ENCODE results near the gene ANGEL1.

ANGEL1 gene

DNA sequence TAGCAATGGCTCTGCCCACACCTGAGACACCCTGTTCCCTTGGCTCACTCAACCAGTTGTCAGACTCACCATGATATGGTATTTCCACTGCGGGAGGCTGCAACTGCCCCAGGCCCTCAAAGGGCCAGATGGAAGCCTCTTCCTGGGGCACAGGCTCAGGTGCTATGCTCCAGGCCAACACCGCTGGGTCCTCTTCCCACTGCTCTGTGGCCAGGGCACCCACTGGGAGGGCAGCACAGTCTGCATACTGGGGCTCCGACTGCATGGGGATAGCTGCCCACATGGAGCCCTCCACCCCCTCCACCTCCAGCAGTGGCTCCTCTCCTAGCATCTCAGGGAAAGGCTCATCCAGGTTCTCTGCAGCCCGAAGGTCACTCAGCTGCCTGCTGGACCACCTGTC, 3.7 kb downstream of the ANGEL1 start:
- Histone ChIP-seq H3K27me3 (replicated peaks; ENCODE audit: control insufficient read depth, insufficient read depth, low read length) (no peaks in the 10 kb centered on the region), H3K4me3 (replicated peaks; ENCODE audit: low read depth, low read length) (no peak overlapping the region), H3K36me3 (ENCODE audit: control insufficient read depth, insufficient read depth, low read length) (peaks cover 7% of the 10 kb centered on the region)
- TF ChIP-seq, protein P1, sequence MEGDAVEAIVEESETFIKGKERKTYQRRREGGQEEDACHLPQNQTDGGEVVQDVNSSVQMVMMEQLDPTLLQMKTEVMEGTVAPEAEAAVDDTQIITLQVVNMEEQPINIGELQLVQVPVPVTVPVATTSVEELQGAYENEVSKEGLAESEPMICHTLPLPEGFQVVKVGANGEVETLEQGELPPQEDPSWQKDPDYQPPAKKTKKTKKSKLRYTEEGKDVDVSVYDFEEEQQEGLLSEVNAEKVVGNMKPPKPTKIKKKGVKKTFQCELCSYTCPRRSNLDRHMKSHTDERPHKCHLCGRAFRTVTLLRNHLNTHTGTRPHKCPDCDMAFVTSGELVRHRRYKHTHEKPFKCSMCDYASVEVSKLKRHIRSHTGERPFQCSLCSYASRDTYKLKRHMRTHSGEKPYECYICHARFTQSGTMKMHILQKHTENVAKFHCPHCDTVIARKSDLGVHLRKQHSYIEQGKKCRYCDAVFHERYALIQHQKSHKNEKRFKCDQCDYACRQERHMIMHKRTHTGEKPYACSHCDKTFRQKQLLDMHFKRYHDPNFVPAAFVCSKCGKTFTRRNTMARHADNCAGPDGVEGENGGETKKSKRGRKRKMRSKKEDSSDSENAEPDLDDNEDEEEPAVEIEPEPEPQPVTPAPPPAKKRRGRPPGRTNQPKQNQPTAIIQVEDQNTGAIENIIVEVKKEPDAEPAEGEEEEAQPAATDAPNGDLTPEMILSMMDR (IDR thresholded peaks at IDR 0.05; ENCODE audit: insufficient read depth, low read length, poor library complexity, severe bottlenecking): no peak
- no peak for DNase-seq (ENCODE audit: extremely low read depth, insufficient read length)

DNA sequence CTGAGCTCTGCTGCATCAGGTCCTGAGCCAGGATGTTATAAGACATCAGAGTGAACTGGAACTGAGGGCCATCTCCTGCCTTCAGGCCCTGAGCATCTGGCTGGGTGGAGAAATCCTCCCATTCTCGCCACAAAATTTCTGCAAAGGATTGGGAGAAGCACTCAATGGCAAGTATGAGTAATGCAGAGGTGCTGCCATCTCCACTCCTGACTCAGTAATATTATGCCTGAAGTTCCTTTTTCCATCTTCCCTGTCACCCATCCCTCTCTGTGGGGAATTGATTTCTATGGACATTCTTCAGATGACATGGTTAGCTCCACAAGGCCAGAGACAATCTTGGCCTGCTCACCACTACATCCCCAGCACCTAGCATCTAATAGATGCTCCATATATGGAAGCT, 4.7 kb downstream of the ANGEL1 start:
- H3K36me3 ChIP-seq (ENCODE audit: control insufficient read depth, insufficient read depth, low read length): peaks cover 10% of the 10 kb centered on the region
- TF ChIP-seq, protein P1 (IDR thresholded peaks at IDR 0.05; ENCODE audit: insufficient read depth, low read length, poor library complexity, severe bottlenecking): no peak
- no peak for DNase-seq (ENCODE audit: extremely low read depth, insufficient read length)
- no peaks in the 10 kb centered on the region for H3K27me3 ChIP-seq (replicated peaks; ENCODE audit: control insufficient read depth, insufficient read depth, low read length)
- no peak overlapping the region for H3K4me3 ChIP-seq (replicated peaks; ENCODE audit: low read depth, low read length)

DNA sequence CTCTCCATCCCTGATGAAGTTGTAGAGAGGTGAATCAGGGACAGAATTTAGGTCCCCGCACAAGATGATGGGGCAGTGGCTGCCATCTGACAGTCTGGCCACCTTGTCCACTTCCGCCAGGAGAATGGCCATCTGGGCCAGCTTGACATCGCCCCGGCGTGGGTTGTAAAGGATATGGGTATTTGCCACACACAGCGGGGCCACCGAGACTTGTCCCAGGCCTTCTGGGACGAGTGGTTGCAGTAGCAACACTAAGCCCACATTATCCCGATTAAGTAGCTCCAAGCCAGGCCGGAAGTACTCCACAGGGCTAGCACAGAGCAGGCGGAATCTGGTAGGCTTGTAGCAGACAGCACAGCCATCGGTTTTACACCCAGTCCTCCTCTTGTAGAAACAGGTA, 6.2 kb downstream of the ANGEL1 start:
- TF ChIP-seq, protein P1 (IDR thresholded peaks at IDR 0.05; ENCODE audit: insufficient read depth, low read length, poor library complexity, severe bottlenecking): no peak
- H3K27me3 ChIP-seq (replicated peaks; ENCODE audit: control insufficient read depth, insufficient read depth, low read length): no peaks in the 10 kb centered on the region
- DNase-seq (ENCODE audit: extremely low read depth, insufficient read length): no peak
- H3K36me3 ChIP-seq (ENCODE audit: control insufficient read depth, insufficient read depth, low read length): peaks cover 10% of the 10 kb centered on the region
- H3K4me3 ChIP-seq (replicated peaks; ENCODE audit: low read depth, low read length): no peak overlapping the region

DNA sequence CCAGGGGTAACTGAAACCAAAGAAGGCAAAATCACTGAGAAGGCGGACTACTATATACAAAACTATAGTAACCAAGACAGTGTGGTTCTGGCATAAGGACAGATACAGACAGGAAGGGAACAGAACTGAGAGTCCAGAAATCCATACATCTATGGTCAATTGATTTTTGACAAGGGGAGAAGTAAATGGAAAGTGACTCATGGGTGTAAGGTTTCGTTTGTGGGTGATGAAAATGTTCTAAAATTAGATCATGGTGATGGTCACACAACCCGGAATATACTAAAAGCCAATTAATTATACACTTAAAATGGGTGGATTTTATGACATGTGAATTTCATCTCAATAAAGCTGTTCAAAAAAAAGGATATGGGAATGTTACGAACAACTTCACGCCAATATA, 18.7 kb downstream of the ANGEL1 start:
- no peak for DNase-seq (ENCODE audit: extremely low read depth, insufficient read length)
- TF ChIP-seq, protein P1 (IDR thresholded peaks at IDR 0.05; ENCODE audit: insufficient read depth, low read length, poor library complexity, severe bottlenecking): no peak
- Histone ChIP-seq H3K4me3 (replicated peaks; ENCODE audit: low read depth, low read length) (no peak overlapping the region), H3K27me3 (replicated peaks; ENCODE audit: control insufficient read depth, insufficient read depth, low read length) (no peaks in the 10 kb centered on the region), H3K36me3 (ENCODE audit: control insufficient read depth, insufficient read depth, low read length) (peaks cover 13% of the 10 kb centered on the region)

DNA sequence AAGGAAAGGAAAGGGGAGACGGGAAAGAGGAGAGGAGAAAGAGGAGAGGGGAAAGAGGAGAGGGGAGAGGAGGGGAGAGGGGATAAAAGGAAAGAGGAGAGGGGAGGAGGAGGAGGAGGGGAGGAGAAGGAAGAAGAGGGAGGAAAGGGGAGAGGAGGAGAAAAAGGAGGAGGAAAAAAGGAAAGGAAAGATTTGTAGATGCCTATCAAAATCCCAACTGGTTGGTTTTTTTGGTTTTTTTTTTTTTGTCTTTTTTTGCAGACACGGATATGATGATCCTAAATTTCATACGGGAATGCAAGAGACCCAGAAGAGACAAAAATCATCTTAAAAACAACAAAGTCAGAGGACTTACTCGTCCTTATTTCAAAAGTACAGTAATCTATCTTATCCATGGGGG, 19.4 kb downstream of the ANGEL1 start:
- Histone ChIP-seq H3K36me3 (ENCODE audit: control insufficient read depth, insufficient read depth, low read length) (peaks cover 17% of the 10 kb centered on the region), H3K4me3 (replicated peaks; ENCODE audit: low read depth, low read length) (no peak overlapping the region), H3K27me3 (replicated peaks; ENCODE audit: control insufficient read depth, insufficient read depth, low read length) (no peaks in the 10 kb centered on the region)
- no peak for DNase-seq (ENCODE audit: extremely low read depth, insufficient read length)
- TF ChIP-seq, protein P1 (IDR thresholded peaks at IDR 0.05; ENCODE audit: insufficient read depth, low read length, poor library complexity, severe bottlenecking): no peak

DNA sequence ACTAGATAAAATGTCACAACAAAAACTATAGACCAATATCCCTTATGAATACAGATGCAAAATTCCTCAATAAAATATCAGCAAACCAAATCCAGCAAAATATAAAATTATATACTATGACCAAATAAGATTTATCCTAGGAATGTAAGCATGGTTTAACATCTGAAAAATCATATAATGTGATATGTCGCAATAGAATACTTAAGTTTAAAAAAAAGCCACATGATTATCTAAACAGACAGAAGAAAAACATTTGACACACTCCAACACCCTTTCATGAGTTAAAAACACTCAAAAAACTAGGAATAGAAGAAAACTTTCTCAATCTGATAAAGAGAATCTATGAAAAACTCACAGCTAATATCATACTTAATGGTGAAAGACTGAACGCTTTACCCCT, 20.3 kb downstream of the ANGEL1 start:
- Histone ChIP-seq H3K4me3 (replicated peaks; ENCODE audit: low read depth, low read length) (no peak overlapping the region), H3K36me3 (ENCODE audit: control insufficient read depth, insufficient read depth, low read length) (peaks cover 17% of the 10 kb centered on the region), H3K27me3 (replicated peaks; ENCODE audit: control insufficient read depth, insufficient read depth, low read length) (no peaks in the 10 kb centered on the region)
- TF ChIP-seq, protein P1 (IDR thresholded peaks at IDR 0.05; ENCODE audit: insufficient read depth, low read length, poor library complexity, severe bottlenecking): no peak
- DNase-seq (ENCODE audit: extremely low read depth, insufficient read length): no peak
